GM19099 (cell line): Measurements from ENCODE around the gene CDRT4.

Source experiments
- POLR2A ChIP-seq: IDR thresholded peaks from 3 replicates; pipeline ENCODE4 v1.6.1; 2011; ENCODE audit warnings: low read depth; ENCODE audit not compliant: insufficient read length; ENCODE audit errors: extremely low read depth

CDRT4 gene

GRCh38 chr17:15403276-15403939 lies 64.0 kb downstream of the CDRT4 start:
- no peak for TF ChIP-seq POLR2A

GRCh38 chr17:15399443-15399842 lies 68.0 kb downstream of the CDRT4 start:
- TF ChIP-seq POLR2A: no peak

- TF ChIP-seq POLR2A: no peak
Measured at GRCh38 chr17:15398736-15399331, 68.6 kb downstream of the CDRT4 start.

GRCh38 chr17:15398291-15398690 lies 69.1 kb downstream of the CDRT4 start:
- no peak for TF ChIP-seq POLR2A

- TF ChIP-seq POLR2A: no peak
Measured at GRCh38 chr17:15397620-15398019, 69.8 kb downstream of the CDRT4 start.

- TF ChIP-seq POLR2A: no peak
Measured at GRCh38 chr17:15395091-15395490, 72.3 kb downstream of the CDRT4 start.

DNA sequence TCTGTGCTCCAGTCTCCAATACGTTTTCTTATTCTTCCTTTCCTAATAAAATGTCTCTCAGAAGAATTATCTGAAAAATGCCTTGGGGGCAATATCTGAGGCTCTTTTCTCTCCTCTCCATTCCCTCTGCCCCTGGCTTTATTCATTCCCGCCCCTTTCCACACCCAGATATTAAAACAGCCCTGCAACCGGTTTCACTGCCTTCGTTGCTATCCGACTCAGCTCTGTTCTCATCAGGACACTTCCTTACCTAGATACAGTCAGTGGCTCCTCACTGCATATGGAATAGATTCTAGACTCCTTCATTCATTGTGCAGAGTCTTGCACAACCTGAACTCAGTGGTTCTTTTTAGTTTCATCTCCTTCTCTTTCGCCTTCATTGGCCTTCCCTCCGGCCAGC lies 74.0 kb downstream of the CDRT4 start:
- TF ChIP-seq POLR2A: no peak

- no peak for TF ChIP-seq POLR2A
Measured at GRCh38 chr17:15392326-15392741, 75.1 kb downstream of the CDRT4 start.

- no peak for TF ChIP-seq POLR2A
Measured at GRCh38 chr17:15388356-15389041, 78.9 kb downstream of the CDRT4 start.

DNA sequence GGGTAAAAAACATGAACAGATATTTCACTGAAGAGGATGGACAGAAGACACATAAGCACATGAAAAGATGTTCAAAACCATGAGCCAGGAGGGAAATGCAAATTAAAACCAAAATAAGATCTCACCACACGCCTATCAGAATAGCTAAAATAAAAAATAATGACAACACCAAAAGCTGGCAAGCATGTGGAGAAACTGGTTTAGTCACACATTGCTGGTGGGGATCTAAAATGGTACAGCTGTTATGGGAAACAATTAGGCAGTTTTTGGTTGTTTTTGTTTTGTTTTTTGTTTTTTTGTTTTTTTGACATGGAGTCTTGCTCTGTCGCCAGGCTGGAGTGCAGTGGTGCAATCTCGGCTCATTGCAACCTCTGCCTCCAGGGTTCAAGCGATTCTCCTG lies 81.3 kb downstream of the CDRT4 start:
- no peak for TF ChIP-seq POLR2A
